HepG2 (cell line): Measurements from ENCODE around the gene LMF2. TPM values are rescaled to one million over a fixed set of nuclear protein-coding genes. Genes with fewer than 3 reads are reported as not detected.

Experiments
- AGO2 ChIP-seq: fragments of 200-400 bp; formaldehyde crosslinking; optimal IDR thresholded peaks from 2 replicates; pipeline ENCODE3; 2017; ENCODE audit warnings: mild to moderate bottlenecking, low read depth, low read length, moderate library complexity
- ARNT ChIP-seq: fragments of 450-650 bp; IDR thresholded peaks from 2 replicates; pipeline ENCODE4 v1.6.1; 2017
- ATF3 ChIP-seq: sonication (generic); formaldehyde crosslinking; IDR thresholded peaks from 2 replicates; pipeline ENCODE4 v1.4.0; 2020; ENCODE audit warnings: missing genetic modification reagents
- CC2D1A ChIP-seq: sonication (generic); formaldehyde crosslinking; IDR thresholded peaks from 2 replicates; pipeline ENCODE4 v1.8.1; 2023; ENCODE audit warnings: mild to moderate bottlenecking, missing genetic modification reagents
- CENPX ChIP-seq: sonication (generic); formaldehyde crosslinking; IDR thresholded peaks from 2 replicates; pipeline ENCODE4 v1.9.0; 2021; ENCODE audit warnings: mild to moderate bottlenecking, missing genetic modification reagents, moderate library complexity
- FOXP1 ChIP-seq, 2 experiments: fragments of 450-650 bp in 1 of 2; IDR thresholded peaks; 2 replicates each; pipeline ENCODE4 v1.6.1; 2017 to 2018; ENCODE audit warnings: antibody characterized with exemption in 1 of 2
- HOXD1 ChIP-seq: sonication (generic); formaldehyde crosslinking; IDR thresholded peaks from 2 replicates; pipeline ENCODE4 v1.5.0; 2020; ENCODE audit warnings: missing genetic modification reagents
- ISL2 ChIP-seq: sonication (generic); formaldehyde crosslinking; IDR thresholded peaks from 2 replicates; pipeline ENCODE4 v1.5.0; 2020; ENCODE audit warnings: missing genetic modification reagents
- JUN ChIP-seq: sonication (generic); formaldehyde crosslinking; IDR thresholded peaks from 2 replicates; pipeline ENCODE4 v1.4.0; 2020; ENCODE audit warnings: mild to moderate bottlenecking, missing genetic modification reagents
- KAT2B ChIP-seq: fragments of 150-350 bp; IDR thresholded peaks from 2 replicates; pipeline ENCODE4 v1.6.1; 2014; ENCODE audit warnings: low read depth, low read length, borderline replicate concordance
- MIER3 ChIP-seq: IDR thresholded peaks from 2 replicates; pipeline ENCODE4 v1.6.1; 2016; ENCODE audit warnings: missing compliant biosample characterization, borderline replicate concordance
- PRDM4 ChIP-seq: sonication (generic); formaldehyde crosslinking; IDR thresholded peaks from 2 replicates; pipeline ENCODE4 v1.9.0; 2021; ENCODE audit warnings: missing genetic modification reagents, borderline replicate concordance
- SNRNP70 ChIP-seq: fragments of 200-400 bp; formaldehyde crosslinking; IDR thresholded peaks from 2 replicates; pipeline ENCODE4 v1.6.1; 2017; ENCODE audit warnings: mild to moderate bottlenecking, low read depth, low read length, moderate library complexity
- TBX3 ChIP-seq: fragments of 450-650 bp; IDR thresholded peaks from 2 replicates; pipeline ENCODE4 v1.6.1; 2017; ENCODE audit warnings: antibody characterized with exemption, mild to moderate bottlenecking, inconsistent platforms, borderline replicate concordance
- ZNF563 ChIP-seq: sonication (generic); formaldehyde crosslinking; IDR thresholded peaks from 2 replicates; pipeline ENCODE4 v1.8.0; 2022; ENCODE audit warnings: mild to moderate bottlenecking, moderate library complexity, missing genetic modification reagents
- ZNF674 ChIP-seq: sonication (generic); formaldehyde crosslinking; IDR thresholded peaks from 2 replicates; pipeline ENCODE4 v1.5.0; 2020; ENCODE audit warnings: low read depth, mild to moderate bottlenecking, missing genetic modification reagents
- ZNF800 ChIP-seq: sonication (generic); formaldehyde crosslinking; IDR thresholded peaks from 2 replicates; pipeline ENCODE4 v1.4.0; 2020; ENCODE audit warnings: missing genetic modification reagents
- ZSCAN25 ChIP-seq: sonication (generic); formaldehyde crosslinking; IDR thresholded peaks from 2 replicates; pipeline ENCODE4 v1.8.0; 2022; ENCODE audit warnings: mild to moderate bottlenecking, missing genetic modification reagents
- ZZZ3 ChIP-seq: sonication (generic); formaldehyde crosslinking; IDR thresholded peaks from 2 replicates; pipeline ENCODE4 v1.4.0; 2020; ENCODE audit warnings: missing genetic modification reagents, mild to moderate bottlenecking, borderline replicate concordance
- polyA plus RNA-seq, 8 experiments: library from polyadenylated mRNA; depleted of rRNA in 3 of 8; stranded (reverse) in 7 of 8; unstranded in 1 of 8; fragments of >200 nt; fragmentation: Illumina TruSeq in 4 of 8; extraction: Trizol in 4 of 8; gene quantifications; 2 replicates each; pipeline versions ENCODE4 v1.2.1 to v1.2.3, GENCODE V29; 2011 to 2016; ENCODE audit warnings: low read depth in 4 of 8, missing spikeins in 1 of 8, mixed read lengths in 1 of 8; ENCODE audit not compliant: insufficient read depth in 1 of 8
- total RNA-seq, 5 experiments: library from RNA; depleted of rRNA; stranded (reverse); fragments of >200 nt; fragmentation: Illumina TruSeq; extraction: Trizol; gene quantifications; 2 replicates each; pipeline ENCODE4 v1.2.3, GENCODE V29; 2016; ENCODE audit warnings: low read depth in 1 of 5
- TF ChIP-seq, protein P1 (sequence below): sonication (generic); formaldehyde crosslinking; conservative IDR thresholded peaks from 2 replicates; pipeline ENCODE4 v1.8.0; 2022; ENCODE audit warnings: mild to moderate bottlenecking, moderate library complexity, missing genetic modification reagents
- TF ChIP-seq, protein P2 (sequence below): sonication (generic); formaldehyde crosslinking; IDR thresholded peaks from 2 replicates; pipeline ENCODE4 v1.4.0; 2020; ENCODE audit warnings: missing genetic modification reagents

Gene LMF2
- total and polyA plus RNA-seq, 2 of the 13 experiments (the other 11 are each of a cell fraction or from before 2014, with no cell fraction given) = 23.3 to 30.6 TPM

DNA sequence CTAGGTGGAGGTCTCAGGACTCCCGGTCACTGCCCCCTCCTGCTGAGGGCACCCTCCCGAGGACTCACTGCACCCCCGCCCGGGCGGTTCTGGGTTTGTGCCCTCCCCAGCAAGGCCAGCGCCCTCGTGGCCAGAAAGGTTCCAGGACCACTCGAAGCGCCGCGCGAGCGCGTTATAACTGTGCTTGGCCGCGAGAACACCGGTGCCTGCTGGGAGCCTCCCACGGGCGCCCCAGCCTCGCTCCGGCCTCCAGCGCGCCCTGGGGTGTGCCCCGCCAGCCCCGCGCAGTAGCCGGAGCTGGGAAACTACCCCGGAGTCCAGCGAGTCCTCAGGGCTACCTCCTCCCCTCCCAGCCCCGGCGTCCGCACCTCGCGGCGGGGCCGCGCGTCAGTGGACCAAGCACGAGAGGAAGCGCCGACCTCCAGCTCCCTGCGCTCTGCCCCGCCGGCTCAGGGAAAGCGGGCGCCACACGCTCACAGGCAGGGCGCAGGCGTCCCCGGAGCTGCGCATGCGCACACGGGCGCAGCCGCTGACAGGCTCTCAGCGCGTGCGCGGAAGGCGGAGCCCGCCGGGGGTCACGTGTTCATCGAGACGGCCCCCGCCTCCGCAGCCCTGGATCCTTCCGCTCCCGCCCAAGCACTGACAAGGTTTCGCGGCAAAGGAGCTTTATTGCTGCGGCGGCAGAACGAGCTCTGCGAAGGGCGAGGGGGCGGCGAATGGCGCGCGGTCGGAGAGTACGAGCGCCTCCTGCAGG, 17.8 kb upstream of the LMF2 start, which contains the start of gene SCO2 (continued):
- TF ChIP-seq ZZZ3 (no peak), FOXP1 (IDR thresholded peaks at IDR 0.05) (no peak), FOXP1 (CRISPR knock-in tag; IDR thresholded peaks at IDR 0.05) (no peak), ZNF563 (CRISPR knock-in tag) (no peak), SNRNP70 (no peak), TBX3 (no peak), ISL2 (CRISPR knock-in tag) (0 out of 2 replicates have a peak, but pooled peaks have one; percentile 23), ATF3 (CRISPR knock-in tag) (no peak), ZSCAN25 (CRISPR knock-in tag) (no peak), CENPX (CRISPR knock-in tag) (no peak), KAT2B (no peak), CC2D1A (CRISPR knock-in tag) (no peak), ZNF674 (CRISPR knock-in tag) (peak; percentile 97; the same call in 1 of the 2 replicates), ZNF800 (CRISPR knock-in tag) (peak; percentile 91), HOXD1 (CRISPR knock-in tag) (peak; percentile 22; the same call in 1 of the 2 replicates), PRDM4 (CRISPR knock-in tag) (no peak), AGO2 (peak; percentile 99), JUN (CRISPR knock-in tag) (no peak), MIER3 (no peak; the same call in 1 of the 2 replicates), ARNT (no peak)
- TF ChIP-seq, protein P1, sequence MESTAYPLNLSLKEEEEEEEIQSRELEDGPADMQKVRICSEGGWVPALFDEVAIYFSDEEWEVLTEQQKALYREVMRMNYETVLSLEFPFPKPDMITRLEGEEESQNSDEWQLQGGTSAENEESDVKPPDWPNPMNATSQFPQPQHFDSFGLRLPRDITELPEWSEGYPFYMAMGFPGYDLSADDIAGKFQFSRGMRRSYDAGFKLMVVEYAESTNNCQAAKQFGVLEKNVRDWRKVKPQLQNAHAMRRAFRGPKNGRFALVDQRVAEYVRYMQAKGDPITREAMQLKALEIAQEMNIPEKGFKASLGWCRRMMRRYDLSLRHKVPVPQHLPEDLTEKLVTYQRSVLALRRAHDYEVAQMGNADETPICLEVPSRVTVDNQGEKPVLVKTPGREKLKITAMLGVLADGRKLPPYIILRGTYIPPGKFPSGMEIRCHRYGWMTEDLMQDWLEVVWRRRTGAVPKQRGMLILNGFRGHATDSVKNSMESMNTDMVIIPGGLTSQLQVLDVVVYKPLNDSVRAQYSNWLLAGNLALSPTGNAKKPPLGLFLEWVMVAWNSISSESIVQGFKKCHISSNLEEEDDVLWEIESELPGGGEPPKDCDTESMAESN = peak; percentile 64
- TF ChIP-seq, protein P2, sequence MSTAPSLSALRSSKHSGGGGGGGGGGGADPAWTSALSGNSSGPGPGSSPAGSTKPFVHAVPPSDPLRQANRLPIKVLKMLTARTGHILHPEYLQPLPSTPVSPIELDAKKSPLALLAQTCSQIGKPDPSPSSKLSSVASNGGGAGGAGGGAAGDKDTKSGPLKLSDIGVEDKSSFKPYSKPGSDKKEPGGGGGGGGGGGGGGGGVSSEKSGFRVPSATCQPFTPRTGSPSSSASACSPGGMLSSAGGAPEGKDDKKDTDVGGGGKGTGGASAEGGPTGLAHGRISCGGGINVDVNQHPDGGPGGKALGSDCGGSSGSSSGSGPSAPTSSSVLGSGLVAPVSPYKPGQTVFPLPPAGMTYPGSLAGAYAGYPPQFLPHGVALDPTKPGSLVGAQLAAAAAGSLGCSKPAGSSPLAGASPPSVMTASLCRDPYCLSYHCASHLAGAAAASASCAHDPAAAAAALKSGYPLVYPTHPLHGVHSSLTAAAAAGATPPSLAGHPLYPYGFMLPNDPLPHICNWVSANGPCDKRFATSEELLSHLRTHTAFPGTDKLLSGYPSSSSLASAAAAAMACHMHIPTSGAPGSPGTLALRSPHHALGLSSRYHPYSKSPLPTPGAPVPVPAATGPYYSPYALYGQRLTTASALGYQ (CRISPR knock-in tag) = 0 out of 2 replicates have a peak, but pooled peaks have one; percentile 19
